Osteoblast (primary cell): ENCODE data around the gene JARID2. TPM values are rescaled to one million over a fixed set of nuclear protein-coding genes. Genes with fewer than 3 reads are reported as not detected.
A peak's percentile ranks its signal among the peaks of the same experiment; 100 is the strongest.

ENCODE experiments used
- DNase-seq: peaks from one replicate; pipeline ENCODE4 v3.0.0; 2011; ENCODE audit warnings: low spot score, mixed read lengths; ENCODE audit not compliant: insufficient read length; ENCODE audit errors: missing footprints
- H2AFZ ChIP-seq: 2 replicates; pipeline ENCODE4 v1.6.0; 2011; ENCODE audit warnings: mild to moderate bottlenecking, low read length
- H3K27ac ChIP-seq: 2 replicates; pipeline ENCODE4 v1.5.1; 2011; ENCODE audit warnings: mild to moderate bottlenecking, low read depth, low read length, moderate library complexity
- H3K27me3 ChIP-seq: 2 replicates; pipeline ENCODE4 v1.6.0; 2012; ENCODE audit warnings: mild to moderate bottlenecking, control low read depth, inconsistent platforms, low read length, moderate library complexity; ENCODE audit not compliant: insufficient read depth
- H3K36me3 ChIP-seq: 2 replicates; pipeline ENCODE4 v1.5.1; 2011; ENCODE audit warnings: mild to moderate bottlenecking, low read length, control low read depth, moderate library complexity; ENCODE audit not compliant: insufficient read depth
- H3K4me1 ChIP-seq: 2 replicates; pipeline ENCODE4 v1.5.1; 2011; ENCODE audit warnings: mild to moderate bottlenecking, low read length, control low read depth, moderate library complexity; ENCODE audit not compliant: insufficient read depth
- H3K4me2 ChIP-seq: 2 replicates; pipeline ENCODE4 v1.6.0; 2011; ENCODE audit warnings: mild to moderate bottlenecking, low read length; ENCODE audit not compliant: insufficient read depth
- H3K4me3 ChIP-seq: fragments of 200-600 bp; sonication (generic); 3 replicates; pipeline ENCODE4 v1.5.1; 2012; ENCODE audit warnings: mild to moderate bottlenecking, low read length, inconsistent platforms; ENCODE audit not compliant: insufficient read depth
- H3K79me2 ChIP-seq: 2 replicates; pipeline ENCODE4 v1.6.0; 2012; ENCODE audit warnings: mild to moderate bottlenecking, low read length, control low read depth, inconsistent platforms; ENCODE audit not compliant: insufficient read depth
- H3K9me3 ChIP-seq: 2 replicates; pipeline ENCODE4 v1.5.1; 2011; ENCODE audit warnings: low read depth, low read length, control low read depth
- H4K20me1 ChIP-seq: 2 replicates; pipeline ENCODE4 v1.6.0; 2012; ENCODE audit warnings: mild to moderate bottlenecking, low read length, control low read depth; ENCODE audit not compliant: insufficient read depth
- CTCF ChIP-seq: IDR thresholded peaks from 2 replicates; pipeline ENCODE4 v1.5.1; 2011; ENCODE audit warnings: mild to moderate bottlenecking, low read depth, low read length, moderate library complexity; ENCODE audit errors: extremely low read depth
- total RNA-seq: library from RNA; depleted of rRNA; stranded (reverse); fragments of >200 nt; gene quantifications from 2 replicates; pipeline ENCODE4 v1.2.3, GENCODE V29; 2012

The JARID2 gene
- total RNA-seq, 1 donor = 10.5 TPM

GRCh38 chr6:15389765-15390723 is 144.2 kb downstream of the JARID2 start:
- Histone ChIP-seq H3K4me3 (no peak overlapping the region), H3K79me2 (peaks cover 85% of the 10 kb centered on the region), H3K4me2 (peak overlapping the region; percentile 23), H4K20me1 (peaks cover 45% of the 10 kb centered on the region), H2AFZ (no peak overlapping the region), H3K4me1 (peaks cover 17% of the 10 kb centered on the region), H3K27ac (peak overlapping the region; percentile 30), H3K36me3 (no peaks in the 10 kb centered on the region), H3K9me3 (no peaks in the 10 kb centered on the region), H3K27me3 (no peaks in the 10 kb centered on the region)
- peak; percentile 78 for TF ChIP-seq CTCF
- DNase-seq = peak; percentile 91

GRCh38 chr6:15391500-15391899 is 145.6 kb downstream of the JARID2 start:
- Histone ChIP-seq H2AFZ (no peak overlapping the region), H3K36me3 (no peaks in the 10 kb centered on the region), H3K27ac (no peak overlapping the region), H3K79me2 (peaks cover 78% of the 10 kb centered on the region), H3K27me3 (no peaks in the 10 kb centered on the region), H3K4me2 (no peak overlapping the region), H3K4me1 (peaks cover 17% of the 10 kb centered on the region), H3K4me3 (no peak overlapping the region), H3K9me3 (no peaks in the 10 kb centered on the region), H4K20me1 (peaks cover 44% of the 10 kb centered on the region)
- no peak for TF ChIP-seq CTCF
- no peak for DNase-seq

DNA sequence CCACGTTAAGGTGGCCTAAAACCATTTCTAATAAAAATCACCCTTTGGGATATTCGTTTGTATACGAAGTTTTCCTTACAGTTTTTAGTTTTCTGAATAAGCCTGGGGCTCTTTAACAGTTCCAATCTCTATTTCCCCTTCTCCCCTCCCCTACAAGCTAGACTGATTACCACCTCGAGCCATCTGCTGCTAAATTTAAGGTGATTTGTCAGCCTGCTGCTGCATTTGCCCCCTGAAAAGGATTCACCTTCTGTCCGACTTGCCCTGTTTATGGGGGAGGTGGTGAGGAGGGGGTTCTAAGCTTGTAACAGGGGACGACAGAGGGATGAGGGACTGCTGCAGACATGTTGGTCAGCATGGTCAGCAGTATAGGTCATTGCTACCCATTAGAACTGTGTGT is 146.3 kb downstream of the JARID2 start:
- peaks cover 73% of the 10 kb centered on the region for H3K79me2 ChIP-seq
- TF ChIP-seq CTCF = no peak
- H4K20me1 ChIP-seq = peaks cover 39% of the 10 kb centered on the region
- no peak overlapping the region for H3K4me2 ChIP-seq
- no peak overlapping the region for H3K4me3 ChIP-seq
- no peak overlapping the region for H3K27ac ChIP-seq
- H3K27me3 ChIP-seq = no peaks in the 10 kb centered on the region
- DNase-seq = no peak
- H2AFZ ChIP-seq = no peak overlapping the region
- no peaks in the 10 kb centered on the region for H3K9me3 ChIP-seq
- no peaks in the 10 kb centered on the region for H3K36me3 ChIP-seq
- peaks cover 17% of the 10 kb centered on the region for H3K4me1 ChIP-seq

- no peak for TF ChIP-seq CTCF
- peaks cover 45% of the 10 kb centered on the region for H4K20me1 ChIP-seq
- H3K9me3 ChIP-seq = no peaks in the 10 kb centered on the region
- H3K36me3 ChIP-seq = no peaks in the 10 kb centered on the region
- H3K27me3 ChIP-seq = no peaks in the 10 kb centered on the region
- H3K79me2 ChIP-seq = peaks cover 73% of the 10 kb centered on the region
- H3K4me2 ChIP-seq = no peak overlapping the region
- H3K27ac ChIP-seq = no peak overlapping the region
- H3K4me3 ChIP-seq = no peak overlapping the region
- H2AFZ ChIP-seq = no peak overlapping the region
- peaks cover 14% of the 10 kb centered on the region for H3K4me1 ChIP-seq
- DNase-seq = no peak
Measured at GRCh38 chr6:15393605-15394004, 147.7 kb downstream of the JARID2 start.
